ENCODE results near the gene FAM216A.
"Not testable (repeated sequence)": the region's sequence is repeated elsewhere in the genome, so short reads cannot be mapped to it uniquely, and the experiment has no call there.

FAM216A gene

GRCh38 chr12:110468214-110469048, at the start of gene FAM216A, which contains the start of gene GPN3:
Gene FAM216A, plus strand, starts transcription at chr12:110468845. Its CDS starts 31 bp downstream, at chr12:110468876.
Gene GPN3, minus strand, starts transcription at chr12:110468257. Its CDS starts 54 bp downstream, at chr12:110468203.
- Histone ChIP-seq H3K27me3 (ENCODE audit: control insufficient read depth in 2 of 2, insufficient read depth in 2 of 2, low read length in 2 of 2) (no peaks in the 10 kb centered on the region), H3K36me3 (ENCODE audit: control insufficient read depth in 2 of 2, insufficient read depth in 2 of 2, low read length in 2 of 2) (peaks cover 10% of the 10 kb centered on the region in 2 donors), H3K4me3 (ENCODE audit: low read length in 2 of 2) (peak within 1 kb of the TSS; percentile 90 to 99), H3K9ac (ENCODE audit: low read depth in 1 of 2, low read length in 2 of 2) (peak within 1 kb of the TSS; percentile 82 to 86), H3K4me1 (ENCODE audit: control insufficient read depth in 2 of 2, insufficient read depth in 2 of 2, low read length in 2 of 2) (peaks cover 16 to 21% of the 10 kb centered on the region in 2 donors), H3K9me3 (ENCODE audit: control insufficient read depth in 2 of 2, low read length in 2 of 2) (no peaks in the 10 kb centered on the region), H3K27ac (ENCODE audit: low read depth in 2 of 2, low read length in 2 of 2) (peak within 1 kb of the TSS; percentile 71 to 91)

DNA sequence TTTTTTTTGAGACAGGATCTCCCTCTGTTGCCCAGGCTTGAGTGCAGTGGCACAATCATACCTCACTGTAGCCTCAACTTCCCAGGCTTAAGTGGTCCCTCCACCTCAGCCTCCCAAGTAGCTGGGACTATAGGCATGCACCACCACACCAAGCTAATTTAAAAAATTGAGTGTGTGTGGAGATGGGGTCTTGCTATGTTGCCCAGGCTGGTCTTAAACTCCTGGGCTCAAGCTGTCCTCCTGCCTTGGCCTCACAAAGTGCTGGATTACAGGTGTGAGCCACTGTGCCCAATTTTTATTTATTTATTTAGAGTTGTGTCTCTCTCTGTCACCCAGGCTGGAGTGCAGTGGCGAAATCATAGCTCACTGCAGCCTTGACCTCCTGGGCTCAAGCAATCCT, 48.0 kb upstream of the FAM216A start:
- H3K9ac ChIP-seq (ENCODE audit: low read depth in 1 of 2, low read length in 2 of 2); H3K27me3 ChIP-seq (ENCODE audit: control insufficient read depth in 2 of 2, insufficient read depth in 2 of 2, low read length in 2 of 2); H3K4me1 ChIP-seq (ENCODE audit: control insufficient read depth in 2 of 2, insufficient read depth in 2 of 2, low read length in 2 of 2); H3K36me3 ChIP-seq (ENCODE audit: control insufficient read depth in 2 of 2, insufficient read depth in 2 of 2, low read length in 2 of 2); H3K4me3 ChIP-seq (ENCODE audit: low read length in 2 of 2); H3K27ac ChIP-seq (ENCODE audit: low read depth in 2 of 2, low read length in 2 of 2); H3K9me3 ChIP-seq (ENCODE audit: control insufficient read depth in 2 of 2, low read length in 2 of 2): not testable (repeated sequence)

- Histone ChIP-seq H3K27ac (ENCODE audit: low read depth in 2 of 2, low read length in 2 of 2) (no peak overlapping the region), H3K27me3 (ENCODE audit: control insufficient read depth in 2 of 2, insufficient read depth in 2 of 2, low read length in 2 of 2) (no peaks in the 10 kb centered on the region), H3K9me3 (ENCODE audit: control insufficient read depth in 2 of 2, low read length in 2 of 2) (no peaks in the 10 kb centered on the region), H3K36me3 (ENCODE audit: control insufficient read depth in 2 of 2, insufficient read depth in 2 of 2, low read length in 2 of 2) (no peaks in the 10 kb centered on the region), H3K9ac (ENCODE audit: low read depth in 1 of 2, low read length in 2 of 2) (no peak overlapping the region), H3K4me1 (ENCODE audit: control insufficient read depth in 2 of 2, insufficient read depth in 2 of 2, low read length in 2 of 2) (peaks cover 0 to 2% of the 10 kb centered on the region in 2 donors), H3K4me3 (ENCODE audit: low read length in 2 of 2) (no peak overlapping the region)
Observed at GRCh38 chr12:110421159-110421661, 47.4 kb upstream of the FAM216A start.

DNA sequence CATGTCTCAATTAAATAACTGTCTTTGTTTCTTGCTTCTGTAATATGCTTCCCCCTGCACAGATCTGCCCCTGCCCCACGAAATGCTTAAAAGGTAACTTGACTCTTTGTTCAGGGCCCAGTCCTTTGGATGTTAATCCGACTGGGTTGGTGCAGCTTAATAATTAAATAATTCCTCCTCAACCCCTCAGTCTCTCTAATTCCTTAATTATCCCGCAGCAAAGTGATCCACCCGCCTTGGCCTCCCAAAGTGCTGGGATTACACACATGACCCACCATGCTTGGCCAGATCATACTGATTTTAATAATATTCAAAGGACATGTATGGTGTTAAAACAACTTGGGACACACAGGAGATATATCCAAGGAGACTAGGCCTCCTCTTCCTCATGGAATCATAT, 46.9 kb upstream of the FAM216A start:
- Histone ChIP-seq H3K4me1 (ENCODE audit: control insufficient read depth in 2 of 2, insufficient read depth in 2 of 2, low read length in 2 of 2) (peaks cover 0 to 2% of the 10 kb centered on the region in 2 donors), H3K27me3 (ENCODE audit: control insufficient read depth in 2 of 2, insufficient read depth in 2 of 2, low read length in 2 of 2) (no peaks in the 10 kb centered on the region), H3K36me3 (ENCODE audit: control insufficient read depth in 2 of 2, insufficient read depth in 2 of 2, low read length in 2 of 2) (no peaks in the 10 kb centered on the region), H3K4me3 (ENCODE audit: low read length in 2 of 2) (no peak overlapping the region), H3K9ac (ENCODE audit: low read depth in 1 of 2, low read length in 2 of 2) (no peak overlapping the region), H3K27ac (ENCODE audit: low read depth in 2 of 2, low read length in 2 of 2) (peak overlapping the region; percentile 17 to 22), H3K9me3 (ENCODE audit: control insufficient read depth in 2 of 2, low read length in 2 of 2) (no peaks in the 10 kb centered on the region)

- Histone ChIP-seq H3K9ac (ENCODE audit: low read depth in 1 of 2, low read length in 2 of 2) (no peak overlapping the region), H3K9me3 (ENCODE audit: control insufficient read depth in 2 of 2, low read length in 2 of 2) (no peaks in the 10 kb centered on the region), H3K4me3 (ENCODE audit: low read length in 2 of 2) (no peak overlapping the region), H3K4me1 (ENCODE audit: control insufficient read depth in 2 of 2, insufficient read depth in 2 of 2, low read length in 2 of 2) (peaks cover 0 to 2% of the 10 kb centered on the region in 2 donors), H3K27ac (ENCODE audit: low read depth in 2 of 2, low read length in 2 of 2) (no peak overlapping the region), H3K27me3 (ENCODE audit: control insufficient read depth in 2 of 2, insufficient read depth in 2 of 2, low read length in 2 of 2) (no peaks in the 10 kb centered on the region), H3K36me3 (ENCODE audit: control insufficient read depth in 2 of 2, insufficient read depth in 2 of 2, low read length in 2 of 2) (no peaks in the 10 kb centered on the region)
Observed at GRCh38 chr12:110424237-110424636, 44.4 kb upstream of the FAM216A start.

- Histone ChIP-seq H3K9ac (ENCODE audit: low read depth in 1 of 2, low read length in 2 of 2) (no peak overlapping the region), H3K27me3 (ENCODE audit: control insufficient read depth in 2 of 2, insufficient read depth in 2 of 2, low read length in 2 of 2) (no peaks in the 10 kb centered on the region), H3K36me3 (ENCODE audit: control insufficient read depth in 2 of 2, insufficient read depth in 2 of 2, low read length in 2 of 2) (no peaks in the 10 kb centered on the region), H3K4me3 (ENCODE audit: low read length in 2 of 2) (no peak overlapping the region), H3K27ac (ENCODE audit: low read depth in 2 of 2, low read length in 2 of 2) (no peak overlapping the region), H3K9me3 (ENCODE audit: control insufficient read depth in 2 of 2, low read length in 2 of 2) (no peaks in the 10 kb centered on the region), H3K4me1 (ENCODE audit: control insufficient read depth in 2 of 2, insufficient read depth in 2 of 2, low read length in 2 of 2) (peaks cover 2% of the 10 kb centered on the region in 2 donors)
Observed at GRCh38 chr12:110426406-110426805, 42.2 kb upstream of the FAM216A start.

DNA sequence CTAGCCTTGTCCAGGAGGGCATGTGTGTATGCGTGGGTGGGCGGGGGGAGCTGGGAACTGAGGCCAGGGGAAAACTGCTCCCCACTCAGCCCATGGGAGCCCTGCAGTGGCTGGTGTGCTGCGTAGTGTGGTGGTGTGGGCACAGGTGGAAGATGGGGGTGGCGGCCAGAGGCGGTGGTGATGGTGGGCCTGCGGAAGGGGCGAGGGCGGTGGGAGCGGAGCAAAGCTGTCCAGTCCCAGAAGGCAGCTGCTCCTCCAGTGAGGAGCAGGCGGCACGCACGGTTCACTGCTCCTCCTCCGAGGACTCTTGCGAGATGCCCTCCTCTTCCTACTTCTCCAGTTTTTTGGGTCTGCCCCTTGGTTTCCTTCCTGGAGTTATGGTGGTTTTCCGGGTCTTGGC, 39.0 kb upstream of the FAM216A start:
- not testable (repeated sequence) for H3K9ac ChIP-seq (ENCODE audit: low read depth in 1 of 2, low read length in 2 of 2); H3K4me3 ChIP-seq (ENCODE audit: low read length in 2 of 2); H3K36me3 ChIP-seq (ENCODE audit: control insufficient read depth in 2 of 2, insufficient read depth in 2 of 2, low read length in 2 of 2); H3K4me1 ChIP-seq (ENCODE audit: control insufficient read depth in 2 of 2, insufficient read depth in 2 of 2, low read length in 2 of 2); H3K27me3 ChIP-seq (ENCODE audit: control insufficient read depth in 2 of 2, insufficient read depth in 2 of 2, low read length in 2 of 2); H3K27ac ChIP-seq (ENCODE audit: low read depth in 2 of 2, low read length in 2 of 2); H3K9me3 ChIP-seq (ENCODE audit: control insufficient read depth in 2 of 2, low read length in 2 of 2)

- no peaks in the 10 kb centered on the region for H3K27me3 ChIP-seq (ENCODE audit: control insufficient read depth in 2 of 2, insufficient read depth in 2 of 2, low read length in 2 of 2)
- H3K4me1 ChIP-seq (ENCODE audit: control insufficient read depth in 2 of 2, insufficient read depth in 2 of 2, low read length in 2 of 2), result peaks cover 0 to 2% of the 10 kb centered on the region in 2 donors
- no peak overlapping the region for H3K9ac ChIP-seq (ENCODE audit: low read depth in 1 of 2, low read length in 2 of 2)
- peaks cover 11 to 14% of the 10 kb centered on the region in 2 donors for H3K36me3 ChIP-seq (ENCODE audit: control insufficient read depth in 2 of 2, insufficient read depth in 2 of 2, low read length in 2 of 2)
- H3K27ac ChIP-seq (ENCODE audit: low read depth in 2 of 2, low read length in 2 of 2), result no peak overlapping the region
- peak overlapping the region in 1 of 2 donors; percentile 59 for H3K4me3 ChIP-seq (ENCODE audit: low read length in 2 of 2)
- no peaks in the 10 kb centered on the region for H3K9me3 ChIP-seq (ENCODE audit: control insufficient read depth in 2 of 2, low read length in 2 of 2)
Observed at GRCh38 chr12:110431957-110432587, 36.6 kb upstream of the FAM216A start.

GRCh38 chr12:110436231-110436630, 32.4 kb upstream of the FAM216A start:
- peaks cover 31 to 36% of the 10 kb centered on the region in 2 donors for H3K36me3 ChIP-seq (ENCODE audit: control insufficient read depth in 2 of 2, insufficient read depth in 2 of 2, low read length in 2 of 2)

DNA sequence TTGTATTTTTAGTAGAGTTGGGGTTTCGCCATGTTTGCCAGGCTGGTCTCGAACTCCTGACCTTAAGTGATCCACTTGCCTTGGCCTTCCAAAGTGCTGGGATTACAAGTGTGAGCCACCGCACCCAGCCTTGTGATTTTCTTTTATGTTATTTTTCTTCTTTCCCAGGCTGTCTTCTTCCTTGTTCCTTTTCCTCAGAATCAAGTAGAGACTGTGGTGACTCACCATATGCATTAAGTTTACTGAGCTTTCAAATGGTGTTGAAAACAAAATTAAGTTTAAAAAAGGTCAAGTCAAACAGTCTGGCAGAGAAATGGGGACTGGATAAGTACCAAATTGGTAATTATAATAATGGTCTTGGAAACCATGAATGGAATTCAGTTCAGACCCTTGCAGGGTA, 24.2 kb upstream of the FAM216A start:
- no peaks in the 10 kb centered on the region for H3K27me3 ChIP-seq (ENCODE audit: control insufficient read depth in 2 of 2, insufficient read depth in 2 of 2, low read length in 2 of 2)

More at GRCh38 chr12:110436231-110436630, 32.4 kb upstream of the FAM216A start:
- Histone ChIP-seq H3K9me3 (ENCODE audit: control insufficient read depth in 2 of 2, low read length in 2 of 2) (no peaks in the 10 kb centered on the region), H3K4me1 (ENCODE audit: control insufficient read depth in 2 of 2, insufficient read depth in 2 of 2, low read length in 2 of 2) (peaks cover 0 to under 1% of the 10 kb centered on the region in 2 donors), H3K9ac (ENCODE audit: low read depth in 1 of 2, low read length in 2 of 2) (no peak overlapping the region), H3K27me3 (ENCODE audit: control insufficient read depth in 2 of 2, insufficient read depth in 2 of 2, low read length in 2 of 2) (no peaks in the 10 kb centered on the region), H3K27ac (ENCODE audit: low read depth in 2 of 2, low read length in 2 of 2) (no peak overlapping the region), H3K4me3 (ENCODE audit: low read length in 2 of 2) (no peak overlapping the region)

More for the DNA sequence above, 24.2 kb upstream of the FAM216A start:
- Histone ChIP-seq H3K9ac (ENCODE audit: low read depth in 1 of 2, low read length in 2 of 2) (no peak overlapping the region), H3K4me1 (ENCODE audit: control insufficient read depth in 2 of 2, insufficient read depth in 2 of 2, low read length in 2 of 2) (peaks cover 6 to 10% of the 10 kb centered on the region in 2 donors), H3K27ac (ENCODE audit: low read depth in 2 of 2, low read length in 2 of 2) (no peak overlapping the region), H3K36me3 (ENCODE audit: control insufficient read depth in 2 of 2, insufficient read depth in 2 of 2, low read length in 2 of 2) (peaks cover 33 to 40% of the 10 kb centered on the region in 2 donors), H3K4me3 (ENCODE audit: low read length in 2 of 2) (no peak overlapping the region), H3K9me3 (ENCODE audit: control insufficient read depth in 2 of 2, low read length in 2 of 2) (no peaks in the 10 kb centered on the region)
